ENCODE results near the gene IL33.

The IL33 gene

GRCh38 chr9:6195714-6196360 lies 19.8 kb upstream of the IL33 start:
- ChIA-PET CTCF (no interaction called here), POLR2A (no interaction called here)
- no peak for TF ChIP-seq FOXM1 (IDR thresholded peaks at IDR 0.05; ENCODE audit: borderline replicate concordance)
- no peak for TF ChIP-seq HDGF (IDR thresholded peaks at IDR 0.05; ENCODE audit: borderline replicate concordance)
- TF ChIP-seq TARDBP (IDR thresholded peaks at IDR 0.05) = no peak
- no peak for TF ChIP-seq FOXK2 (IDR thresholded peaks at IDR 0.05)
- no peak for TF ChIP-seq SP1 (IDR thresholded peaks at IDR 0.05)
- no peak for TF ChIP-seq L3MBTL2 (conservative IDR thresholded peaks at IDR 0.05)
- TF ChIP-seq CTBP1 (IDR thresholded peaks at IDR 0.05; ENCODE audit: borderline replicate concordance) = no peak
- TF ChIP-seq NFRKB (IDR thresholded peaks at IDR 0.05) = no peak
- no peak for TF ChIP-seq LEF1 (IDR thresholded peaks at IDR 0.05; ENCODE audit: borderline replicate concordance)
- TF ChIP-seq ZNF384 (IDR thresholded peaks at IDR 0.05) = no peak
- no peak for TF ChIP-seq FOXA1 (IDR thresholded peaks at IDR 0.05)
- TF ChIP-seq SUZ12 (IDR thresholded peaks at IDR 0.05) = no peak
- TF ChIP-seq PKNOX1 (IDR thresholded peaks at IDR 0.05) = no peak
- TF ChIP-seq BHLHE40 (IDR thresholded peaks at IDR 0.05; ENCODE audit: borderline replicate concordance) = no peak
- no peak for TF ChIP-seq ARNT (IDR thresholded peaks at IDR 0.05)
- no peak for TF ChIP-seq ELF4 (IDR thresholded peaks at IDR 0.05)
- no peak for DNase-seq (ENCODE audit: extremely low spot score)

DNA sequence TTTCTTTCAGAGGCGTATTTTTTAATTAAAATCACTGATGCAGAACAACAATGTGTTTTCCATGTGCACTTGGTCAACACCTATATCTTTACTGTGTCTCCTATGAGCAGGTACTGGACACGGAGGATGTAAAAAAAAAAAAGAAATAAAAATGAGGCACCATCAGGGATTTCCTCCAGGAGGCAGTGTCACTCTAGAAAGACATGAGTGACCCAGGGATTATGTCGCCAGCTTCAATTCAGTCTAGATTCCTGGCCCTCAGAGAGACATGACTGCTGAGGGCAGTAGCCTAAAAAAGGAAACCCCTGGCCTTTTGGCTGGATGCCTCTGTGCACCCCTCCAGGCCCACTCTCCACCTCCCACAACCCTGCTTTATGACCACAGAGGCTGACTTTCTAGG lies 18.3 kb upstream of the IL33 start:
- DNase-seq (ENCODE audit: extremely low spot score) = peak; percentile 28
- POLR2A ChIA-PET = no interaction called here
- CTCF ChIA-PET = interaction anchor here (2.3 kb wide), 1 partner anchor 109 kb away, joined by 11 read pairs; no protein-coding TSS in a partner anchor
- no peak for TF ChIP-seq NFRKB (IDR thresholded peaks at IDR 0.05)
- TF ChIP-seq ZNF384 (IDR thresholded peaks at IDR 0.05) = peak; percentile 53; the same call in 1 of the 2 replicates

DNA sequence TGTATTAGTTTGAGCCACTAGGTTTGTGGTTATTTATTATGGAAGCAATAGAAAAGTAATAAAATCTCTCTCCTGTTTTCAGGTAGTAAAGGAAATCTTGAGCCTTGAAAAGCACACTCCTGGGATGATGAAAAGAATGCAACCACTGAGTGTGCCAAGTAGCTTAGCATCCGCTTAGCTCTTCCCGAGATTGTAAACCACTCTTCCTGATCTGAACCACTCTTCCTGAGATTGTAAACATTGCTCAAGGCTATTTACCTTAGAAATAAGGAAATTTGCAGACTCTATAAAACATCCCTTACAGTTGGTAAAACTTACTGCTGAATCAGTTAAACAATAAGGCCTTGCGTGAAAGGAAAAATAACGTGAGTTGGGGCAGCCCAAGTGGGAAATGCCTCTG lies 17.4 kb upstream of the IL33 start:
- ChIA-PET POLR2A (no interaction called here), CTCF (interaction anchor here (2.3 kb wide), 1 partner anchor 108 kb away, joined by 11 read pairs; no protein-coding TSS in a partner anchor)
- TF ChIP-seq SP1 (IDR thresholded peaks at IDR 0.05) = no peak
- TF ChIP-seq SUZ12 (IDR thresholded peaks at IDR 0.05) = no peak
- TF ChIP-seq HDGF (IDR thresholded peaks at IDR 0.05; ENCODE audit: borderline replicate concordance) = no peak
- TF ChIP-seq ZNF384 (IDR thresholded peaks at IDR 0.05) = no peak
- TF ChIP-seq PKNOX1 (IDR thresholded peaks at IDR 0.05) = no peak
- no peak for TF ChIP-seq ARNT (IDR thresholded peaks at IDR 0.05)
- TF ChIP-seq BHLHE40 (IDR thresholded peaks at IDR 0.05; ENCODE audit: borderline replicate concordance) = no peak
- TF ChIP-seq FOXA1 (IDR thresholded peaks at IDR 0.05) = no peak
- no peak for TF ChIP-seq FOXM1 (IDR thresholded peaks at IDR 0.05; ENCODE audit: borderline replicate concordance)
- no peak for TF ChIP-seq ELF4 (IDR thresholded peaks at IDR 0.05)
- TF ChIP-seq FOXK2 (IDR thresholded peaks at IDR 0.05) = no peak
- no peak for TF ChIP-seq L3MBTL2 (conservative IDR thresholded peaks at IDR 0.05)
- TF ChIP-seq TARDBP (IDR thresholded peaks at IDR 0.05) = no peak
- no peak for TF ChIP-seq CTBP1 (IDR thresholded peaks at IDR 0.05; ENCODE audit: borderline replicate concordance)
- TF ChIP-seq LEF1 (IDR thresholded peaks at IDR 0.05; ENCODE audit: borderline replicate concordance) = no peak
- TF ChIP-seq NFRKB (IDR thresholded peaks at IDR 0.05) = no peak
- DNase-seq (ENCODE audit: extremely low spot score) = no peak

- TF ChIP-seq CTBP1 (IDR thresholded peaks at IDR 0.05; ENCODE audit: borderline replicate concordance) (no peak), SUZ12 (IDR thresholded peaks at IDR 0.05) (no peak), FOXA1 (IDR thresholded peaks at IDR 0.05) (no peak), LEF1 (IDR thresholded peaks at IDR 0.05; ENCODE audit: borderline replicate concordance) (no peak), BHLHE40 (IDR thresholded peaks at IDR 0.05; ENCODE audit: borderline replicate concordance) (no peak), FOXK2 (IDR thresholded peaks at IDR 0.05) (no peak), ELF4 (IDR thresholded peaks at IDR 0.05) (no peak)
- DNase-seq (ENCODE audit: extremely low spot score) = no peak
- ChIA-PET CTCF (no interaction called here), POLR2A (no interaction called here)
Observed at GRCh38 chr9:6199596-6199995, 16.0 kb upstream of the IL33 start.

DNA sequence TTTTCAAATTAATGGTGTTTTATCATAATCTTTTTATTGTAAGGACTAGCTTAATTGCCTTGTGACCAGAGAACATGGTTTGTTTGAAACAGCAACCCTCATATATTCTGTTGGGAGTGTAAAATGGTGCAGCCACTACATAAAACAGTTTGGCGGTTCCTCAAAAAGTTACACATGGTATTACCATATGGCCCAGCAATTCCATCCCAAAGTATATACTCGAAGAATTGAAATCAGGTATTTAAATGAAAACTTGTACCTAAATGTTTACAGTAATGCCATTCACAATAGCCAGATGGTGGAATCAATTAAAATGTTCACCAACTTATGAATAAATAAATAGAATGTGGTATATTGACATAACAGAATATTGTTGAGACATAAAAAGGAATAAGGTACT lies 14.8 kb upstream of the IL33 start:
- TF ChIP-seq TARDBP (IDR thresholded peaks at IDR 0.05) (no peak), FOXM1 (IDR thresholded peaks at IDR 0.05; ENCODE audit: borderline replicate concordance) (no peak), FOXA1 (IDR thresholded peaks at IDR 0.05) (no peak), SP1 (IDR thresholded peaks at IDR 0.05) (no peak), PKNOX1 (IDR thresholded peaks at IDR 0.05) (no peak), ARNT (IDR thresholded peaks at IDR 0.05) (no peak), CTBP1 (IDR thresholded peaks at IDR 0.05; ENCODE audit: borderline replicate concordance) (no peak), LEF1 (IDR thresholded peaks at IDR 0.05; ENCODE audit: borderline replicate concordance) (no peak), NFRKB (IDR thresholded peaks at IDR 0.05) (no peak), BHLHE40 (IDR thresholded peaks at IDR 0.05; ENCODE audit: borderline replicate concordance) (no peak), ELF4 (IDR thresholded peaks at IDR 0.05) (no peak), ZNF384 (IDR thresholded peaks at IDR 0.05) (no peak), HDGF (IDR thresholded peaks at IDR 0.05; ENCODE audit: borderline replicate concordance) (no peak)
- ChIA-PET POLR2A (no interaction called here), CTCF (interaction anchor here (0.6 kb wide), 1 partner anchor 400 kb away, joined by 8 read pairs; no protein-coding TSS in a partner anchor)
- DNase-seq (ENCODE audit: extremely low spot score) = no peak

DNA sequence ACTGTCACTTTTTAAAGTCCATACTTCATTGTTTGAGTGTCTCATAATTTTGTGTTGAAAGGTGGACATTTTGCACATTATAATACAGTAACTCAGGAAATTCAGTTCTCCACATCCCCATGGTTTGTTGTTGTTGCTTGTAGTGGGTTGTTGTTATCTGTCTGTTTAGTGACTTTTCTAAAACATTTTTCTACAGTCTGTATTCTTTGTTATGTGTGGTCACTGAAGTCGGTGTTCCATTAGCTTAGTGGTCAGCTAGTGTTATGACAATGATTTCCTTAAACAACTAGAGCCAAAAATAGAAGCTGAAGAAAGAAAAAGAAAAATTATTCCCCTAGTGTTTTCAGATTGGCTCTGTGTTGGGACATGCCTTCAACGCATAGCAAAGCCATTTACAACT lies 5.6 kb upstream of the IL33 start:
- ChIA-PET CTCF (no interaction called here), POLR2A (no interaction called here)
- no peak for TF ChIP-seq CTBP1 (IDR thresholded peaks at IDR 0.05; ENCODE audit: borderline replicate concordance)
- no peak for TF ChIP-seq ELF4 (IDR thresholded peaks at IDR 0.05)
- TF ChIP-seq ARNT (IDR thresholded peaks at IDR 0.05) = no peak
- TF ChIP-seq ZNF384 (IDR thresholded peaks at IDR 0.05) = no peak
- no peak for TF ChIP-seq L3MBTL2 (conservative IDR thresholded peaks at IDR 0.05)
- TF ChIP-seq FOXK2 (IDR thresholded peaks at IDR 0.05) = no peak
- TF ChIP-seq FOXA1 (IDR thresholded peaks at IDR 0.05) = no peak
- TF ChIP-seq NFRKB (IDR thresholded peaks at IDR 0.05) = no peak
- no peak for TF ChIP-seq LEF1 (IDR thresholded peaks at IDR 0.05; ENCODE audit: borderline replicate concordance)
- TF ChIP-seq PKNOX1 (IDR thresholded peaks at IDR 0.05) = no peak
- TF ChIP-seq HDGF (IDR thresholded peaks at IDR 0.05; ENCODE audit: borderline replicate concordance) = no peak
- DNase-seq (ENCODE audit: extremely low spot score) = no peak

All from HEK293T (cell line).